Naive B cell (primary cell): ENCODE results near the gene KLHL21. TPM values are rescaled to one million over a fixed set of nuclear protein-coding genes. Genes with fewer than 3 reads are reported as not detected.
A peak's percentile ranks its signal among the peaks of the same experiment; 100 is the strongest.

Experiments
- ATAC-seq, 2 donors: fragments of 150-1000 bp; cut with Tn5 transposase; 2 replicates each; pipeline ENCODE4 v1.10.0; 2021; ENCODE audit warnings: low read depth in 2 of 2, mild to moderate bottlenecking in 2 of 2, moderate library complexity in 2 of 2
- DNase-seq: peaks from one replicate; pipeline ENCODE4 v3.0.0; 2022
- H3K27ac Mint-ChIP-seq, 6 donors: one replicate each; pipeline ENCODE4 v1.8.0; 2020 to 2022; ENCODE audit warnings: mild to moderate bottlenecking in 6 of 6, mixed read lengths in 6 of 6, moderate library complexity in 5 of 6, inconsistent platforms in 2 of 6
- H3K27me3 Mint-ChIP-seq, 3 donors: one replicate each; pipeline ENCODE4 v1.8.0; 2021 to 2022; ENCODE audit warnings: mixed read lengths in 3 of 3, mild to moderate bottlenecking in 1 of 3
- H3K36me3 Mint-ChIP-seq, 2 donors: one replicate each; pipeline ENCODE4 v1.8.0; 2020 to 2022; ENCODE audit warnings: mixed read lengths in 2 of 2, inconsistent platforms in 1 of 2, mild to moderate bottlenecking in 1 of 2
- H3K4me1 Mint-ChIP-seq, 3 donors: one replicate each; pipeline ENCODE4 v1.8.0; 2020 to 2022; ENCODE audit warnings: mixed read lengths in 3 of 3, inconsistent platforms in 1 of 3, mild to moderate bottlenecking in 1 of 3, moderate library complexity in 1 of 3
- H3K4me3 Mint-ChIP-seq, 8 donors: one replicate each; pipeline ENCODE4 v1.8.0; 2020 to 2022; ENCODE audit warnings: mild to moderate bottlenecking in 8 of 8, mixed read lengths in 8 of 8, moderate library complexity in 8 of 8, inconsistent platforms in 2 of 8
- H3K9me3 Mint-ChIP-seq, 7 donors: one replicate each; pipeline ENCODE4 v1.8.0; 2020 to 2022; ENCODE audit warnings: mixed read lengths in 7 of 7, mild to moderate bottlenecking in 5 of 7, inconsistent platforms in 2 of 7, moderate library complexity in 1 of 7
- polyA plus RNA-seq, 6 donors: library from polyadenylated mRNA; unstranded; fragments of 300-500 nt; fragmentation: Illumina TruSeq; gene quantifications; one replicate each; pipeline ENCODE4 v1.2.3, GENCODE V29; 2021; ENCODE audit warnings: low read depth in 6 of 6

KLHL21 gene
- polyA plus RNA-seq, 6 donors from 2014 or later: 9.7 to 17.9 (median 10.5) TPM

DNA sequence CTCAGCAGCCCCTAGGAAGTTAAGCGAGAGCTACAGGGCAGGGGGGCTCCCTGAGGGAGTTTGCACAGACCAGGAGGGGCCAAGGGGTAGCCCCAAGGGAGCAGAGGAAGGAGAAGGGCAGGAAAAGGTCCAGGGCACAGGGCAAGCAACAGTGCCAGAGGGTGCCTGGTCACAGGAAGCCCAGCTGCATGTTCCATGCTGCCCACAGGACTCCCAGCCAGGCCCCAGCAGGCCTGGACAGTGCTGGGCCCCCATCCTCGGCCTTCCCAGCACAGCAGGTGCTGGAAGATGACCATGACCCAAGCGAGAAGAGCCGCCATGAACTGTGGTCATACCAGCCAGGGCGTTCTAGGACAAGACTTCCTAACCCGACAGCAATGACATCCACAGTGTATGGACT lies 11.0 kb downstream of the KLHL21 start:
- no peak for DNase-seq
- H3K4me1 Mint-ChIP-seq: peaks cover 20 to 29% (median 21%) of the 10 kb centered on the region in 3 donors
- ATAC-seq: no peak
- no peaks in the 10 kb centered on the region for H3K9me3 Mint-ChIP-seq
- no peak overlapping the region for H3K4me3 Mint-ChIP-seq
- H3K27ac Mint-ChIP-seq: no peak overlapping the region
- H3K36me3 Mint-ChIP-seq: no peaks in the 10 kb centered on the region
- H3K27me3 Mint-ChIP-seq: no peaks in the 10 kb centered on the region

DNA sequence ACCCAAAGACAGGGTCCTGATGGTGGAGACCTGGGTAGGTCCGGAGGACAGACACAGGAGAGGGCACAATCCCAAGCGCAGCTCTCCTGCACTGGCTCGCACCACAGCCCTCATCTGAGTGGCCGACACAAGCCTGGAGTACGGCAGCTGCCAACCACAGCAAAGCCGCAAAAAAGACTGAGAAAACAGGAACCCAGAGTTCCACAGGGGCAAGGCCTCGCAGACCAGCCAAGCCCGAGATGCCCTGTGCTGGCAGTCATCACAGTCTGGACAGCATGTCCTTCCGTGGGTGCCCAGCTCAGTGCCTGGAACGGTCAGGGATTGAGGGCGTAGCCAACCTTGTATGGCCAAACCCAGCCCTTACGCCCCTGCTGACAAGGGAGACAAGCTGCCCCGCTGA lies 11.4 kb downstream of the KLHL21 start:
- H3K4me3 Mint-ChIP-seq: no peak overlapping the region
- H3K27me3 Mint-ChIP-seq: no peaks in the 10 kb centered on the region
- DNase-seq (no peak), ATAC-seq (peak; percentile 47 to 57)
- H3K27ac Mint-ChIP-seq: peak overlapping the region in 4 of 6 donors; percentile 12 to 92 (median 50)
- no peaks in the 10 kb centered on the region for H3K9me3 Mint-ChIP-seq
- H3K36me3 Mint-ChIP-seq: no peaks in the 10 kb centered on the region
- H3K4me1 Mint-ChIP-seq: peaks cover 17 to 28% (median 19%) of the 10 kb centered on the region in 3 donors

DNA sequence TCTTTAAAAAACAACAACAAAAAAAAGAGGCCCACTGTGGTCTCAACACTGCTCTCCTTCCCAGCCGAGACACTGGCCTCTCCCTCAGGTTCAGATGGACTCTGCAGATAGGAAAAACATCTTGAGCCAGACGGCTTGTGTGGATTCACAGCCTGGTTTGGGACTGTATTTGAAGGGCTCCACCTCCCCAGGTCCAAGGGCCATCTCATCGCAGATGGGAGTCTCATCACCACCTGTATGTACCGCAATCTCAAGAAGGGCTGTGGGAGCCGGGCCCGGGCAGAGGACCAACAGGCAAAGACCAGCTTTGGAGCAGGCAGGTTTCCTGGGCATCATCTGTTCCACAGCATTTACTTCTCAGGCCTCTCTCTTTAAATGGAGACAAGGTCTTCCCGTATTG lies 12.6 kb downstream of the KLHL21 start:
- DNase-seq (no peak), ATAC-seq (no peak)
- Mint-ChIP-seq H3K36me3 (no peaks in the 10 kb centered on the region), H3K4me1 (peaks cover 13 to 18% (median 15%) of the 10 kb centered on the region in 3 donors), H3K27me3 (no peaks in the 10 kb centered on the region), H3K9me3 (no peaks in the 10 kb centered on the region), H3K27ac (no peak overlapping the region), H3K4me3 (no peak overlapping the region)

DNA sequence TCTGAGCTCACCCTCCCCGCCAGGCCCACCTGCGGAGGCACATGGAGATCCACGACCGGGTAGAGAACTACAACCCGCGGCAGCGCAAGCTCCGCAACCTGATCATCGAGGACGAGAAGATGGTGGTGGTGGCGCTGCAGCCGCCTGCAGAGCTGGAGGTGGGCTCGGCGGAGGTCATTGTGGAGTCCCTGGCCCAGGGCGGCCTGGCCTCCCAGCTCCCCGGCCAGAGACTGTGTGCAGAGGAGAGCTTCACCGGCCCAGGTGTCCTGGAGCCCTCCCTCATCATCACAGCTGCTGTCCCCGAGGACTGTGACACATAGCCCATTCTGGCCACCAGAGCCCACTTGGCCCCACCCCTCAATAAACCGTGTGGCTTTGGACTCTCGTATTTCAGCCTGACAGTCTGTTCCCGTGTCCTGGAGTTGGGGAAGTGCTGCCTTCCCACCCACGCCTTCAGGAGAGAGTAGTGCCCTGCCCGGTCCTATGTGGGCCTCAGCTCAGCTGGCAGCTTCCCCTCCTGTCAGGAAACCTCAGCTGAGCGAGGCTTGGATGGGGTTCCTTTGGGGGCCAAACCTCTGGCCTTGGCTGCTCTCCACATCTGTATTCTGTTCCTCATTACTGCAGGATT lies 13.7 kb downstream of the KLHL21 start:
- Mint-ChIP-seq H3K27ac (no peak overlapping the region), H3K36me3 (no peaks in the 10 kb centered on the region), H3K27me3 (no peaks in the 10 kb centered on the region), H3K9me3 (no peaks in the 10 kb centered on the region), H3K4me3 (no peak overlapping the region), H3K4me1 (peaks cover 18 to 27% (median 22%) of the 10 kb centered on the region in 3 donors)
- ATAC-seq: no peak
- DNase-seq: no peak

DNA sequence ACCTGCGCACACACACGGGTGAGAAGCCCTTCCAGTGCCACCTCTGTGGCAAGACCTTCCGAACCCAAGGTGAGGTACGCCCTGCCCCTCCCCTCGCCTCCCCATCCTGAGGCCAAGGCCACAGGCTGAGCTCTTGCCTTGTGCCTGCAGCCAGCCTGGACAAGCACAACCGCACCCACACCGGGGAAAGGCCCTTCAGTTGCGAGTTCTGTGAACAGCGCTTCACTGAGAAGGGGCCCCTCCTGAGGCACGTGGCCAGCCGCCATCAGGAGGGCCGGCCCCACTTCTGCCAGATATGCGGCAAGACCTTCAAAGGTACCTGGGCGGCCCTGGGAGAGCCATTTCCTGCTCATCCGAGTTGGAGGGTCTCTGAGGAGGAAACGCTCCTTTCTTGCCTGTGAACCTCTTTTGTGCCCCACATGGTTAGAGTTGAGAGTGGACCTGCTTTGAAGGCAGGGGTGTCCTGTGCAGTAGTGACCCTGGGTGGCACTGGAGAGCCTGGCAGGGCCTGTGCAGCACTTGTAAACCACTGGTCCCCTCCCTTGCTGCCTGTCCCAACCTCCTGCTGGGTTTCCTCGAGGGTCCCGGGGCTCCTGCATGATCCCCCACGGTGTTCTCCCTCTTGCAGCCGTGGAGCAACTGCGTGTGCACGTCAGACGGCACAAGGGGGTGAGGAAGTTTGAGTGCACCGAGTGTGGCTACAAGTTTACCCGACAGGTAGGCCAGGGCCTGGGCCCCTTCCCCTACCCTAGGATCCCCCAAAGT lies 14.4 kb downstream of the KLHL21 start:
- H3K4me3 Mint-ChIP-seq: no peak overlapping the region
- H3K27me3 Mint-ChIP-seq: no peaks in the 10 kb centered on the region
- no peaks in the 10 kb centered on the region for H3K9me3 Mint-ChIP-seq
- ATAC-seq (no peak), DNase-seq (no peak)
- H3K4me1 Mint-ChIP-seq: peaks cover 18 to 27% (median 22%) of the 10 kb centered on the region in 3 donors
- H3K36me3 Mint-ChIP-seq: no peaks in the 10 kb centered on the region
- no peak overlapping the region for H3K27ac Mint-ChIP-seq

DNA sequence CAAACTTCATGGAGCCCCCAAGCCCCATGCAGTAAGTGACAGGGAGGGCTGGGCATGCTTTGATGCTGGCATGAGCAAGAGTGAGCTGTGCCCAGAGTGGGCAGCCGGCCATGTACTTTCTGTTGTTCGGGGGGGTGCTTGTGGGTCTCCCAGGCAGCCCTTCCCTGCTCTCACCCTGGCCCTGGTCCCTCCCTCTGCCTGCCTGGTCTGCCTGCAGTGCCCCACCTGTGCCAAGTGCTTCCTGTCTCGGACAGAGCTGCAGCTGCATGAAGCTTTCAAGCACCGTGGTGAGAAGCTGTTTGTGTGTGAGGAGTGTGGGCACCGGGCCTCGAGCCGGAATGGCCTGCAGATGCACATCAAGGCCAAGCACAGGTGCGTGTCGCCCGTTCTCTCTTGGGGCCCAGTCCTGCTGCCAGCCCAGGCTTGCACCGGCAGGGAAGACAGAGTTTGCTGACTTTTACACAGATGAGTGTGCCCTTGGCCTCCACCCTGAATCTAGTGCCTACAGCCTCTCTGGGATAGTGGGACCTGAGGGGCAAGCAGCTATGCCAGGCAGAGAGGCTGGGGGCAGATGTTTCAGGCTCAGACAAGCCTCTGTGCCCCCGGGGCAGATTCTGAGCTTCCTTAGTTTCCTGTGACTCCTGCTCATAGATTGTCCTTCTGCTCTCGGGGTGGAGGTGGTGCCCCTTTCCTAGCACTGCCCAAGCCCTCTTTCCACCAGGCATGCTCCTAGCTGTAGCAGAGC lies 15.2 kb downstream of the KLHL21 start:
- ATAC-seq: no peak
- Mint-ChIP-seq H3K27ac (peak overlapping the region in 1 of 6 donors; percentile 49), H3K4me3 (no peak overlapping the region), H3K36me3 (no peaks in the 10 kb centered on the region), H3K27me3 (no peaks in the 10 kb centered on the region), H3K9me3 (no peaks in the 10 kb centered on the region), H3K4me1 (peaks cover 19 to 29% (median 27%) of the 10 kb centered on the region in 3 donors)
- no peak for DNase-seq

DNA sequence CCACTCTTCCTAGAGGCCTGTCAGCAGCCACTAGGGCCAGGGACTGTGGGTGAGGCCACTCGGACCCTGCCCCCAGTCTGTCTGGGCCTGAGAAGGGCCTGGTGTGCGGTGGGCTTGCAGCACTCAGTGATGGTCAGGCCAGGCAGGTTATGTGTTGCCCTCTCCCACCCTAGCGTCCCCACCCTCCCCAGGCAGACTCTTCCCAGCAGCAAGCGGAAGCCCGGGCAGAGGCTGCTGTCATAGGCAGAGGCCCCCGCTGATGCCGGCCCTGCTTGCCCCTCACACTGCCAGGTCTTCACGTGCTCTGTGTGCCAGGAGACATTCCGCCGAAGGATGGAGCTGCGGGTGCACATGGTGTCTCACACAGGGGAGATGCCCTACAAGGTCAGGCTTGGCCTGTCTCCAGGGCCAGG lies 16.3 kb downstream of the KLHL21 start:
- Mint-ChIP-seq H3K9me3 (no peaks in the 10 kb centered on the region), H3K27me3 (no peaks in the 10 kb centered on the region), H3K36me3 (no peaks in the 10 kb centered on the region), H3K4me1 (peaks cover 22 to 36% (median 33%) of the 10 kb centered on the region in 3 donors), H3K27ac (no peak overlapping the region), H3K4me3 (no peak overlapping the region)
- DNase-seq: no peak
- ATAC-seq: no peak

DNA sequence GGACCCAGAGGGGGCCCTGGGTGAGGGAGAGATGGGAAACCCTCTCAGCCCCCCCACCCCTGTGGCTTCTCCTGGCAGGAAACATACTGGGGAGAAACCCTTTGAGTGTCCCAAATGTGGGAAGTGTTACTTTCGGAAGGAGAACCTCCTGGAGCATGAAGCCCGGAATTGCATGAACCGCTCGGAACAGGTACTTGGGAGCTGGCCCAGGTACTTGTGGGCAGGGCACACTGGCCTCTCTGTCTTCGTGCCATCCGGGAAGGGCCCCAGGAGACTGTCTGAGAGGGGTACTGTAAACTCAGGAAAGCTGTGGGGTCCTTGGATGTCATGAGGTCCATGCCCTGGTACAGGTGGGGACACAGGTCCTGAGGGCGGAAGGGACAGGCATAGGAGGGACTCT lies 16.8 kb downstream of the KLHL21 start:
- H3K27ac Mint-ChIP-seq: no peak overlapping the region
- no peaks in the 10 kb centered on the region for H3K9me3 Mint-ChIP-seq
- H3K27me3 Mint-ChIP-seq: no peaks in the 10 kb centered on the region
- no peak for DNase-seq
- H3K36me3 Mint-ChIP-seq: no peaks in the 10 kb centered on the region
- H3K4me1 Mint-ChIP-seq: peaks cover 22 to 36% (median 33%) of the 10 kb centered on the region in 3 donors
- H3K4me3 Mint-ChIP-seq: peak overlapping the region in 1 of 8 donors; percentile 22
- ATAC-seq: no peak

DNA sequence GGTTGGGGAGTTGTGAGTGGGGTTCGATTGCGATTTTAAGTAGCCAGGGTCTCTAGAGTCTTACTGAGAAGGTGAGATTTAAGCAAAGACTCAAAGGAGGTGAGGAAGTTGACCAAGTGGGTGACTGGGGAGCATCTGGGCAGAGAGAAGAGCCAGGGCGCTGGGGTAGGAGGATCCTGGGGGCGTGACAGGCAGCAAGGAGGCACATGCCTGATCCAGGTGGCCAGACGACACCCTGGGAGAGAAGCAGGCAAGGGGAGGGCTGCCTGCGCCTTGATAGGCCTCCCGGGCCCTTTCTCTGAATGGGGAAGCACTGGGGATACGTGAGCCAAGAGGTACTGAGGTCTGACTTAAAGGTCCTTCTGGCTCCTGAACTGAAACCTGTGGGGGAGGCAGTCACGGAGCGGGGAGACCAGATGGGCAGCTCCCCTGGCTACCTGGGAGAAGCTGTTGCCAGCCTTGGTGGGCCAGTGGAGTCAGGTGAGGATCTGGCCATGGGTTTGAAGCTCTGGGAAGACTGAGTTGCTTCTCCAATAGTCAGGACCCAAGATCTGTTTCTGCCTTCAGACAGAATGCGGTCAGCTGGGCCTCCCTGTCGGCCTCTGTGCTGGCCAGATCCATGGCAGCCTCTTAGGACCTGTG lies 17.5 kb downstream of the KLHL21 start:
- no peaks in the 10 kb centered on the region for H3K27me3 Mint-ChIP-seq
- H3K4me1 Mint-ChIP-seq: peaks cover 27 to 42% (median 35%) of the 10 kb centered on the region in 3 donors
- no peaks in the 10 kb centered on the region for H3K36me3 Mint-ChIP-seq
- no peak for ATAC-seq
- no peak overlapping the region for H3K4me3 Mint-ChIP-seq
- no peak for DNase-seq
- H3K9me3 Mint-ChIP-seq: no peaks in the 10 kb centered on the region
- H3K27ac Mint-ChIP-seq: peak overlapping the region in 2 of 6 donors; percentile 24 to 76

DNA sequence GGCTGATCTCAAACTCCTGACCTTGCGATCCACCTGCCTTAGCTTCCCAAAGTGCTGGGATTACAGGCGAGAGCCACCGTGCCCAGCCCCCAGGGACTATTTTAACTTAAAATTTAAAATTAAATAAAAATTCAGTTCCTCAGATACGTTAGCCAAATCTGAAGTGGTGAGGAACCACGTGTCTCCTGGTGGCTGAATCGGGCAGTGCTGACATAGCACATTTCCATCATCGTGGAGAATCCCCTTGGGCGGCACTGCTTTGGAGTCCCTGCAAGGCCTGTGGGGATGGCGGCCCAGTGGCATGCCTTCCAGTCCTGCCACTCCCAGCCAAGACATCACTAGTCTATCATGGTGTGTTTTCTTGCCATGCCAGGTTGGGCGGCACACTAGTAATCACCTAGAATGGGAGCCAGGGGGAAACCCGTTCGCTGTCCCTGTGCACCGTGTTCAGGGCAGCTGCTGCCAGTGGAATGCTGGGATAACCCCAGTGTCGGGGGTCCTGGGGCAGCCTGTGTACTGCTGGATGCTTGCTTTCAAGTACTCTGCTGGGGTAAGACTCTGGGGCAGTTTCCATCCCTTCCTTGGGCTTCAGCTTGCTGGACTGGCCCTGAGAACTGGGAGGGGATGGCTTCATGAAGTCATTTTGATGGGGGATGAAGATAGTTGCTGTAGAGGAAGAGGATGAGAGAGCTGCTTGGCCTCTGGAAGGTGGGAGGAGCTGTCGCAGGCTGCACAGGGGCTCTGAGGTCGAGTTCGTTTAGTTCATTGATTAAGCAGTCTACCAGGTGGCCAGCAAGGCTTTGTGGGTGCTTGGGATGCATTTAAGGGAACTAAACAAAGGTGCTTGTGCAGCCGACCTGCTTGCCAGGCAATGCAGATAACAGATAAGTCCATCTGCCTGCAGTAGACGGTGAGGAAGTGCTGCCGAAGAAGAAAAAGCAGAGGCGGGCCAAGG lies 18.3 kb downstream of the KLHL21 start:
- peak overlapping the region in 4 of 6 donors; percentile 24 to 76 (median 44) for H3K27ac Mint-ChIP-seq
- H3K4me3 Mint-ChIP-seq: no peak overlapping the region
- DNase-seq (no peak), ATAC-seq (no peak)
- no peaks in the 10 kb centered on the region for H3K27me3 Mint-ChIP-seq
- H3K9me3 Mint-ChIP-seq: no peaks in the 10 kb centered on the region
- peaks cover 27 to 48% (median 40%) of the 10 kb centered on the region in 3 donors for H3K4me1 Mint-ChIP-seq
- H3K36me3 Mint-ChIP-seq: no peaks in the 10 kb centered on the region

DNA sequence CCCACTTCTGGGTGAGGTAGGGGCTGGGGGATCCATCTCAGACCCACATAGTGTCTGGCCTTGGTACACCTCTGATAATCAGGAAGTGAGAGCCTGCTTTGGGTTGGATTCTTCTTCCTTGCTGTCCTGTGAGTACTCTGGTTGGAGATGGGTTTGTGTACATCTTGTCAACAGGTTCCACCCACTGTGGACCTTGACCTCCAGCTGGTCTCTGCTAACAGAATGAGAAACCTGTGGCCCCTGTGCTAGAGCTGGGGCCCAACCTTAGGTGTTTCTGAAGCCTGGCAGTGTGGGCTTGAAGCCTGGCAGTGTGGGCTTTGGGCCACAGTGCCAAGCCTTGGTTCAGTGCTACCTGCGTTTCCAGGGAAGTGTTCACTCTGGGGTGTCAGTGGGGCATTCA lies 20.3 kb downstream of the KLHL21 start:
- Mint-ChIP-seq H3K4me1 (peaks cover 24 to 51% (median 48%) of the 10 kb centered on the region in 3 donors), H3K4me3 (peak overlapping the region in 7 of 8 donors; percentile 15 to 98 (median 75)), H3K27me3 (no peaks in the 10 kb centered on the region), H3K27ac (peak overlapping the region in 5 of 6 donors; percentile 48 to 98 (median 91)), H3K36me3 (no peaks in the 10 kb centered on the region), H3K9me3 (no peaks in the 10 kb centered on the region)
- no peak for ATAC-seq
- DNase-seq: no peak

DNA sequence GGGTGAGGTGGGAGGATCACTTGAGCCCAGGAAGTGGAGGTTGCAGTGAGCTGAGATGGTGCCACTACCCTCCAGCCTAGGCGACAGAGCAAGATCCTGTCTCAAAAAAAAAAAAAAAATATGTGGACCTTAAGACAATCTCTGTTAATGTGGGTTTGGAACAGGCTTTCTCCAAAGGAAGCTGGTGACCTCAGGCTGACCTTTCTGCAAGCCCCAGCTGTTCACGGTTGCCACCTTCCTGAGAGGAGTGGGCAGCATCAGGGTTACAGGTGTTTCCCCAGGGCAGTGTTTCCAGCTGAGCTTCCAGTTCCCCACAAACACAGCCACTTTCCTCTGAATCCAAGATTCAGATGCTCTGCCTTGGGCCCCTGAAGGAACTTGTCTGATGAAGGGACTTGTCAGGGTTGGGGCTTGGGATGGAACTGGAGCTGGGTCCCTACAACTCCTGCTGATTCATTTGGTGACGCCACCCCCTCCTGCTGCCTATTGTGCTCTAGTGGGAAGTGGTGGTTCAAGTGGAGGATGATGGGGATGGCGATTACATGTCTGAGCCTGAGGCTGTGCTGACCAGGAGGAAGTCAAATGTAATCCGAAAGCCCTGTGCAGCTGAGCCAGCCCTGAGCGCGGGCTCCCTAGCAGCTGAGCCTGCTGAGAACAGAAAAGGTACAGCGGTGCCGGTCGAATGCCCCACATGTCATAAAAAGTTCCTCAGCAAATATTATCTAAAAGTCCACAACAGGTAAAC lies 20.9 kb downstream of the KLHL21 start:
- peak overlapping the region in 5 of 6 donors; percentile 79 to 100 (median 99) for H3K27ac Mint-ChIP-seq
- no peaks in the 10 kb centered on the region for H3K9me3 Mint-ChIP-seq
- H3K4me3 Mint-ChIP-seq: peak overlapping the region; percentile 53 to 98 (median 80)
- no peak for DNase-seq
- no peak for ATAC-seq
- H3K27me3 Mint-ChIP-seq: no peaks in the 10 kb centered on the region
- no peaks in the 10 kb centered on the region for H3K36me3 Mint-ChIP-seq
- H3K4me1 Mint-ChIP-seq: peaks cover 24 to 49% (median 48%) of the 10 kb centered on the region in 3 donors
